HEK293 (cell line): ENCODE results near the gene SLC9A2.

Experiments used
- CTCF ChIA-PET: fragments of 350-600 bp; formaldehyde crosslinking; extraction: SDS; loops from one replicate; lab custom pipeline; 2021; ENCODE audit warnings: antibody characterized with exemption; lab: Yijun Ruan, JAX
- POLR2A ChIA-PET: fragments of 300-600 bp; formaldehyde crosslinking; extraction: SDS; loops from one replicate; lab custom pipeline; 2020; ENCODE audit warnings: antibody characterized with exemption, inconsistent platforms; lab: Yijun Ruan, JAX
- H3K27ac ChIP-seq: fragments of 200-500 bp; sonication (Bioruptor generic); 2 replicates; pipeline ENCODE4 v1.5.1; 2014; ENCODE audit warnings: low read depth, low read length, control low read depth, inconsistent platforms; ENCODE audit errors: extremely low read depth
- H3K36me3 ChIP-seq, 2 experiments: fragments of 200-500 bp in 1 of 2; sonication (Bioruptor generic) in 1 of 2; 1 replicate in 1 of 2; 2 replicates in 1 of 2; pipeline ENCODE4 v1.5.1; 2014 to 2017; ENCODE audit warnings: inconsistent platforms in 2 of 2, low read length in 2 of 2; ENCODE audit not compliant: control insufficient read depth in 2 of 2, insufficient read depth in 1 of 2
- H3K4me1 ChIP-seq: fragments of 200-500 bp; sonication (Bioruptor generic); 2 replicates; pipeline ENCODE4 v1.5.1; 2014; ENCODE audit warnings: mild to moderate bottlenecking, low read length, inconsistent platforms; ENCODE audit not compliant: control insufficient read depth, insufficient read depth
- H3K4me3 ChIP-seq: 2 replicates; pipeline ENCODE4 v1.5.1; 2011; ENCODE audit warnings: low read depth, mild to moderate bottlenecking, control low read depth, low read length, moderate library complexity
- H3K9me3 ChIP-seq: fragments of 200-500 bp; sonication (Bioruptor generic); 2 replicates; pipeline ENCODE4 v1.5.1; 2014; ENCODE audit warnings: low read depth, low read length, inconsistent platforms; ENCODE audit not compliant: control insufficient read depth, insufficient read depth
- GLI4 ChIP-seq: fragments of 450-650 bp; formaldehyde crosslinking; IDR thresholded peaks from 2 replicates; pipeline ENCODE4 v1.5.1; 2016; ENCODE audit warnings: missing biosample characterization, missing genetic modification characterization
- GLIS2 ChIP-seq: fragments of 450-650 bp; formaldehyde crosslinking; IDR thresholded peaks from 2 replicates; pipeline ENCODE4 v1.5.1; 2016; ENCODE audit warnings: missing biosample characterization, missing genetic modification characterization
- MYNN ChIP-seq: fragments of 450-650 bp; formaldehyde crosslinking; IDR thresholded peaks from 2 replicates; pipeline ENCODE4 v1.5.1; 2016; ENCODE audit warnings: missing biosample characterization, missing genetic modification characterization, borderline replicate concordance
- TRIM28 ChIP-seq: IDR thresholded peaks from 2 replicates; pipeline ENCODE4 v1.6.1; 2011; ENCODE audit warnings: low read length, control low read depth, borderline replicate concordance
- ZBTB44 ChIP-seq: fragments of 450-650 bp; IDR thresholded peaks from 2 replicates; pipeline ENCODE4 v1.5.1; 2018; ENCODE audit warnings: missing biosample characterization, mild to moderate bottlenecking, missing genetic modification characterization
- ZFP37 ChIP-seq: fragments of 450-650 bp; formaldehyde crosslinking; IDR thresholded peaks from 2 replicates; pipeline ENCODE4 v1.5.1; 2016; ENCODE audit warnings: missing biosample characterization, missing genetic modification characterization
- ZNF133 ChIP-seq: fragments of 450-650 bp; formaldehyde crosslinking; IDR thresholded peaks from 2 replicates; pipeline ENCODE4 v1.5.1; 2016; ENCODE audit warnings: missing biosample characterization, missing genetic modification characterization
- ZNF16 ChIP-seq: fragments of 450-650 bp; formaldehyde crosslinking; IDR thresholded peaks from 2 replicates; pipeline ENCODE4 v1.5.1; 2016; ENCODE audit warnings: low read depth, missing biosample characterization, missing genetic modification characterization
- ZNF214 ChIP-seq: fragments of 450-650 bp; formaldehyde crosslinking; IDR thresholded peaks from 2 replicates; pipeline ENCODE4 v1.5.1; 2017; ENCODE audit warnings: missing biosample characterization, mild to moderate bottlenecking, missing genetic modification characterization, borderline replicate concordance
- ZNF274 ChIP-seq, 2 experiments: fragments of 200-500 bp in 1 of 2; fragments of 450-650 bp in 1 of 2; sonication (Bioruptor generic) in 1 of 2; formaldehyde crosslinking in 1 of 2; IDR thresholded peaks; 2 replicates each; pipeline versions ENCODE4 v1.5.1 to v1.6.1; 2014 to 2016; ENCODE audit warnings: borderline replicate concordance in 1 of 2, inconsistent platforms in 1 of 2, low read length in 1 of 2, missing biosample characterization in 1 of 2, missing genetic modification characterization in 1 of 2
- ZNF354C ChIP-seq: fragments of 450-650 bp; formaldehyde crosslinking; IDR thresholded peaks from 2 replicates; pipeline ENCODE4 v1.5.1; 2016; ENCODE audit warnings: missing biosample characterization, missing genetic modification characterization, low read depth, borderline replicate concordance
- ZNF473 ChIP-seq: fragments of 450-650 bp; formaldehyde crosslinking; IDR thresholded peaks from 2 replicates; pipeline ENCODE4 v1.5.1; 2017; ENCODE audit warnings: missing biosample characterization, missing genetic modification characterization
- ZNF48 ChIP-seq: fragments of 450-650 bp; formaldehyde crosslinking; IDR thresholded peaks from 2 replicates; pipeline ENCODE4 v1.5.1; 2016; ENCODE audit warnings: missing biosample characterization, missing genetic modification characterization
- ZNF544 ChIP-seq: fragments of 450-650 bp; formaldehyde crosslinking; IDR thresholded peaks from 2 replicates; pipeline ENCODE4 v1.5.0; 2017; ENCODE audit warnings: missing biosample characterization, missing genetic modification characterization
- ZNF549 ChIP-seq: fragments of 450-650 bp; IDR thresholded peaks from 2 replicates; pipeline ENCODE4 v1.5.1; 2018; ENCODE audit warnings: missing biosample characterization, missing genetic modification characterization, mild to moderate bottlenecking, inconsistent platforms, moderate library complexity
- ZNF610 ChIP-seq: fragments of 450-650 bp; formaldehyde crosslinking; IDR thresholded peaks from 2 replicates; pipeline ENCODE4 v1.5.1; 2016; ENCODE audit warnings: missing biosample characterization, missing genetic modification characterization, borderline replicate concordance
- ZNF664 ChIP-seq: fragments of 450-650 bp; formaldehyde crosslinking; IDR thresholded peaks from 2 replicates; pipeline ENCODE4 v1.5.1; 2016; ENCODE audit warnings: missing biosample characterization, missing genetic modification characterization
- ZNF785 ChIP-seq: fragments of 450-650 bp; formaldehyde crosslinking; IDR thresholded peaks from 2 replicates; pipeline ENCODE4 v1.5.1; 2016; ENCODE audit warnings: missing biosample characterization, missing genetic modification characterization
- ZSCAN23 ChIP-seq: fragments of 450-650 bp; formaldehyde crosslinking; IDR thresholded peaks from 2 replicates; pipeline ENCODE4 v1.5.1; 2016; ENCODE audit warnings: missing biosample characterization, missing genetic modification characterization
- TF ChIP-seq, protein P1 (sequence below): fragments of 450-650 bp; formaldehyde crosslinking; IDR thresholded peaks from 2 replicates; pipeline ENCODE4 v1.5.1; 2016; ENCODE audit warnings: missing biosample characterization, missing genetic modification characterization
- TF ChIP-seq, protein P2 (sequence below): fragments of 450-650 bp; formaldehyde crosslinking; IDR thresholded peaks from 2 replicates; pipeline ENCODE4 v1.5.1; 2017; ENCODE audit warnings: missing biosample characterization, missing genetic modification characterization
- TF ChIP-seq, protein P3 (sequence below): fragments of 450-650 bp; formaldehyde crosslinking; IDR thresholded peaks from 2 replicates; pipeline ENCODE4 v1.5.1; 2016; ENCODE audit warnings: missing biosample characterization, missing genetic modification characterization, low read depth
- TF ChIP-seq, protein P4 (sequence below): sonication (generic); formaldehyde crosslinking; IDR thresholded peaks from 2 replicates; pipeline ENCODE4 v1.8.1; 2022; ENCODE audit warnings: mild to moderate bottlenecking, moderate library complexity, missing genetic modification reagents
- TF ChIP-seq, protein P5 (sequence below): fragments of 450-650 bp; IDR thresholded peaks from 2 replicates; pipeline ENCODE4 v1.5.1; 2018; ENCODE audit warnings: missing biosample characterization, missing genetic modification characterization
- TF ChIP-seq, protein P6 (sequence below): fragments of 450-650 bp; formaldehyde crosslinking; IDR thresholded peaks from 2 replicates; pipeline ENCODE4; 2016; ENCODE audit warnings: missing biosample characterization, missing genetic modification characterization

Gene SLC9A2

GRCh38 chr2:102669401-102669800, 50.0 kb downstream of the SLC9A2 start:
- ChIA-PET CTCF (no interaction called here), POLR2A (no interaction called here)
- H3K9me3 ChIP-seq = no peaks in the 10 kb centered on the region
- H3K4me3 ChIP-seq = no peak overlapping the region
- no peaks in the 10 kb centered on the region for H3K4me1 ChIP-seq
- no peak overlapping the region for H3K27ac ChIP-seq
- no peaks in the 10 kb centered on the region for H3K36me3 ChIP-seq
- no peak for TF ChIP-seq ZNF354C (tag by site-specific recombination)
- TF ChIP-seq, protein P1, sequence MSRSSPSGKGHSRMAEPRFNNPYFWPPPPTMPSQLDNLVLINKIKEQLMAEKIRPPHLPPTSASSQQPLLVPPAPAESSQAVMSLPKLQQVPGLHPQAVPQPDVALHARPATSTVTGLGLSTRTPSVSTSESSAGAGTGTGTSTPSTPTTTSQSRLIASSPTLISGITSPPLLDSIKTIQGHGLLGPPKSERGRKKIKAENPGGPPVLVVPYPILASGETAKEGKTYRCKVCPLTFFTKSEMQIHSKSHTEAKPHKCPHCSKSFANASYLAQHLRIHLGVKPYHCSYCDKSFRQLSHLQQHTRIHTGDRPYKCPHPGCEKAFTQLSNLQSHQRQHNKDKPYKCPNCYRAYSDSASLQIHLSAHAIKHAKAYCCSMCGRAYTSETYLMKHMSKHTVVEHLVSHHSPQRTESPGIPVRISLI (tag by site-specific recombination) = no peak
- no peak for TF ChIP-seq GLIS2 (tag by site-specific recombination)
- TF ChIP-seq ZNF610 = no peak
- TF ChIP-seq ZNF16 (tag by site-specific recombination) = no peak
- TF ChIP-seq, protein P2, sequence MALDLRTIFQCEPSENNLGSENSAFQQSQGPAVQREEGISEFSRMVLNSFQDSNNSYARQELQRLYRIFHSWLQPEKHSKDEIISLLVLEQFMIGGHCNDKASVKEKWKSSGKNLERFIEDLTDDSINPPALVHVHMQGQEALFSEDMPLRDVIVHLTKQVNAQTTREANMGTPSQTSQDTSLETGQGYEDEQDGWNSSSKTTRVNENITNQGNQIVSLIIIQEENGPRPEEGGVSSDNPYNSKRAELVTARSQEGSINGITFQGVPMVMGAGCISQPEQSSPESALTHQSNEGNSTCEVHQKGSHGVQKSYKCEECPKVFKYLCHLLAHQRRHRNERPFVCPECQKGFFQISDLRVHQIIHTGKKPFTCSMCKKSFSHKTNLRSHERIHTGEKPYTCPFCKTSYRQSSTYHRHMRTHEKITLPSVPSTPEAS = no peak
- TF ChIP-seq TRIM28 = no peak
- TF ChIP-seq, protein P3, sequence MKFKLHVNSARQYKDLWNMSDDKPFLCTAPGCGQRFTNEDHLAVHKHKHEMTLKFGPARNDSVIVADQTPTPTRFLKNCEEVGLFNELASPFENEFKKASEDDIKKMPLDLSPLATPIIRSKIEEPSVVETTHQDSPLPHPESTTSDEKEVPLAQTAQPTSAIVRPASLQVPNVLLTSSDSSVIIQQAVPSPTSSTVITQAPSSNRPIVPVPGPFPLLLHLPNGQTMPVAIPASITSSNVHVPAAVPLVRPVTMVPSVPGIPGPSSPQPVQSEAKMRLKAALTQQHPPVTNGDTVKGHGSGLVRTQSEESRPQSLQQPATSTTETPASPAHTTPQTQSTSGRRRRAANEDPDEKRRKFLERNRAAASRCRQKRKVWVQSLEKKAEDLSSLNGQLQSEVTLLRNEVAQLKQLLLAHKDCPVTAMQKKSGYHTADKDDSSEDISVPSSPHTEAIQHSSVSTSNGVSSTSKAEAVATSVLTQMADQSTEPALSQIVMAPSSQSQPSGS (tag by site-specific recombination) = no peak
- TF ChIP-seq ZFP37 (tag by site-specific recombination) = no peak
- no peak for TF ChIP-seq ZNF214 (tag by site-specific recombination)
- TF ChIP-seq, protein P4, sequence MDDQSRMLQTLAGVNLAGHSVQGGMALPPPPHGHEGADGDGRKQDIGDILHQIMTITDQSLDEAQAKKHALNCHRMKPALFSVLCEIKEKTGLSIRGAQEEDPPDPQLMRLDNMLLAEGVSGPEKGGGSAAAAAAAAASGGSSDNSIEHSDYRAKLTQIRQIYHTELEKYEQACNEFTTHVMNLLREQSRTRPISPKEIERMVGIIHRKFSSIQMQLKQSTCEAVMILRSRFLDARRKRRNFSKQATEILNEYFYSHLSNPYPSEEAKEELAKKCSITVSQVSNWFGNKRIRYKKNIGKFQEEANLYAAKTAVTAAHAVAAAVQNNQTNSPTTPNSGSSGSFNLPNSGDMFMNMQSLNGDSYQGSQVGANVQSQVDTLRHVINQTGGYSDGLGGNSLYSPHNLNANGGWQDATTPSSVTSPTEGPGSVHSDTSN (CRISPR knock-in tag) = no peak
- no peak for TF ChIP-seq ZNF274 (IDR thresholded peaks at IDR 0.05; ENCODE audit: low read length)
- no peak for TF ChIP-seq ZNF274 (tag by site-specific recombination; IDR thresholded peaks at IDR 0.05; ENCODE audit: borderline replicate concordance)
- no peak for TF ChIP-seq ZNF473 (tag by site-specific recombination)
- no peak for TF ChIP-seq ZBTB44 (tag by site-specific recombination)
- no peak for TF ChIP-seq GLI4 (tag by site-specific recombination)

DNA sequence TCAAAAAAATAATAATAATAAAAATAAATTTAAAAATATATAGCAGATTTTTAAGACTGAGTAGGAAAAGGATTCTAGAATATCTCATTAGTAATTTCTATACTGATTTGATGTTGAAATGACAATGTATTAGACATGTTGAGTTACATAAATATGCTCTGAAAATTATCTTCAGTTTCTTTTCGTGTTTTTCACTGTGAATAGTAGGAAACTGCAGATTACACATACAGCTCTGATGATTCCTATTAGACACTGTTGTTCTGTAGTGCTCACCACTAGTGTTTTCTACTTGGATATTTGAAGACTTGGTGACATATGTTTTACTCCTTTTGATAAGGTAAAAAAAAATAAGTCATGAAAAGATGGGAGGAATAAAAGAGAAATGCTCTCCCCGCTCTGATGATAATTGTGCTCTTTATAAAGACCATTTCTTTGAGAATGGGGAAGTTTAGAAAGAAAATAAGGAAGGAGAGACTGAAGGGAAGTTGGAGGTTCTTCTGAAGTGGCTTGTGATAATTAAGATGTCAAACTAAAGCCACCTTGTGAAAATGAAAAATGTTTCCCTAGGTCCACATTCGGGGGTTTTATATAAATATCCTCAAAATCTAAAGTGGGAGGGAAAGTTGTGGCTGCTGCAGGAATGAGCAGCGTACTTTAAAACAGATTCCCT, 52.9 kb downstream of the SLC9A2 start:
- Histone ChIP-seq H3K27ac (no peak overlapping the region), H3K36me3 (no peaks in the 10 kb centered on the region), H3K9me3 (no peaks in the 10 kb centered on the region), H3K4me3 (no peak overlapping the region), H3K4me1 (no peaks in the 10 kb centered on the region)
- POLR2A ChIA-PET = no interaction called here
- CTCF ChIA-PET = interaction anchor here (0.6 kb wide), 1 partner anchor 1455 kb away, joined by 3 read pairs; no protein-coding TSS in a partner anchor
- no peak for TF ChIP-seq ZNF785 (tag by site-specific recombination)
- TF ChIP-seq ZNF274 (IDR thresholded peaks at IDR 0.05; ENCODE audit: low read length) = no peak
- TF ChIP-seq ZNF274 (tag by site-specific recombination; IDR thresholded peaks at IDR 0.05; ENCODE audit: borderline replicate concordance) = no peak
- TF ChIP-seq ZNF48 (tag by site-specific recombination) = no peak
- TF ChIP-seq, protein P5, sequence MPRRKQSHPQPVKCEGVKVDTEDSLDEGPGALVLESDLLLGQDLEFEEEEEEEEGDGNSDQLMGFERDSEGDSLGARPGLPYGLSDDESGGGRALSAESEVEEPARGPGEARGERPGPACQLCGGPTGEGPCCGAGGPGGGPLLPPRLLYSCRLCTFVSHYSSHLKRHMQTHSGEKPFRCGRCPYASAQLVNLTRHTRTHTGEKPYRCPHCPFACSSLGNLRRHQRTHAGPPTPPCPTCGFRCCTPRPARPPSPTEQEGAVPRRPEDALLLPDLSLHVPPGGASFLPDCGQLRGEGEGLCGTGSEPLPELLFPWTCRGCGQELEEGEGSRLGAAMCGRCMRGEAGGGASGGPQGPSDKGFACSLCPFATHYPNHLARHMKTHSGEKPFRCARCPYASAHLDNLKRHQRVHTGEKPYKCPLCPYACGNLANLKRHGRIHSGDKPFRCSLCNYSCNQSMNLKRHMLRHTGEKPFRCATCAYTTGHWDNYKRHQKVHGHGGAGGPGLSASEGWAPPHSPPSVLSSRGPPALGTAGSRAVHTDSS (tag by site-specific recombination) = no peak
- no peak for TF ChIP-seq ZNF664 (tag by site-specific recombination)
- TF ChIP-seq MYNN = no peak
- TF ChIP-seq ZNF544 (tag by site-specific recombination) = no peak
- TF ChIP-seq ZNF549 (tag by site-specific recombination) = no peak
- TF ChIP-seq, protein P6, sequence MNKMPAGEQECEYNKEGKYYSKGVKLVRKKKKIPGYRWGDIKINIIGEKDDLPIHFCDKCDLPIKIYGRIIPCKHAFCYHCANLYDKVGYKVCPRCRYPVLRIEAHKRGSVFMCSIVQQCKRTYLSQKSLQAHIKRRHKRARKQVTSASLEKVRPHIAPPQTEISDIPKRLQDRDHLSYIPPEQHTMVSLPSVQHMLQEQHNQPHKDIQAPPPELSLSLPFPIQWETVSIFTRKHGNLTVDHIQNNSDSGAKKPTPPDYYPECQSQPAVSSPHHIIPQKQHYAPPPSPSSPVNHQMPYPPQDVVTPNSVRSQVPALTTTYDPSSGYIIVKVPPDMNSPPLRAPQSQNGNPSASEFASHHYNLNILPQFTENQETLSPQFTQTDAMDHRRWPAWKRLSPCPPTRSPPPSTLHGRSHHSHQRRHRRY = no peak
- TF ChIP-seq ZNF133 (tag by site-specific recombination) = no peak
- no peak for TF ChIP-seq ZSCAN23 (tag by site-specific recombination)
